Ovary (tissue), 9 donors: ENCODE measurements around the gene TIMP2. TPM values are rescaled to one million over a fixed set of nuclear protein-coding genes. Genes with fewer than 3 reads are reported as not detected.

Source experiments
- DNase-seq, 5 donors: peaks; one replicate each; pipeline ENCODE4 v3.0.0-alpha.2; 2019 to 2020
- H3K27ac ChIP-seq, 2 donors: fragments of 200-600 bp; one replicate each; pipeline versions ENCODE4 v1.5.1 to v1.8.0; 2019 to 2022
- H3K27me3 ChIP-seq: fragments of 200-600 bp; one replicate; pipeline ENCODE4 v1.8.0; 2022
- H3K36me3 ChIP-seq: fragments of 200-600 bp; sonication (generic); one replicate; pipeline ENCODE4 v1.5.1; 2019
- H3K4me1 ChIP-seq: one replicate; pipeline ENCODE4 v1.8.1; 2013; ENCODE audit warnings: mild to moderate bottlenecking, moderate library complexity; ENCODE audit not compliant: insufficient read depth
- H3K4me3 ChIP-seq: fragments of 200-600 bp; sonication (generic); one replicate; pipeline ENCODE4 v1.5.1; 2017
- H3K9me3 ChIP-seq, 2 donors: fragments of 200-600 bp in 1 of 2; sonication (generic) in 1 of 2; one replicate each; pipeline versions ENCODE4 v1.5.1 to v1.8.1; 2013 to 2019; ENCODE audit warnings: mild to moderate bottlenecking in 1 of 2, moderate library complexity in 1 of 2
- CTCF ChIP-seq, 3 donors: fragments of 450-650 bp in 2 of 3; fragments of 200-600 bp in 1 of 3; IDR thresholded peaks; one replicate each; pipeline versions ENCODE4 v1.5.1 to v1.8.0; 2016 to 2022; ENCODE audit warnings: antibody characterized with exemption in 3 of 3, mild to moderate bottlenecking in 1 of 3
- EP300 ChIP-seq: sonication (generic); formaldehyde crosslinking; IDR thresholded peaks from one replicate; pipeline ENCODE4 v1.6.1; 2017; ENCODE audit warnings: antibody characterized with exemption
- POLR2A ChIP-seq: fragments of 450-650 bp; IDR thresholded peaks from one replicate; pipeline ENCODE4 v1.6.1; 2017; ENCODE audit warnings: antibody characterized with exemption, mild to moderate bottlenecking, moderate library complexity
- WGBS, 3 donors: extraction: QIAGEN DNeasy Blood & Tissue Kit in 1 of 3; methylation state at CpG; one replicate each; pipeline versions ENCODE4 v1.1.5 to v1.1.7; 2013 to 2017; 5-methylcytosine and 5-hydroxymethylcytosine counted together
- intact Hi-C, 4 donors: fragments of 100-400 bp; cut with DNase I; formaldehyde crosslinking; loops; one replicate each; pipeline versions ENCODE4 v1.11.0 to v1.15.1; 2022 to 2023
- polyA plus RNA-seq, 2 donors: library from polyadenylated mRNA; stranded (reverse); fragments of 200-250 nt in 1 of 2; fragments of 350-450 nt in 1 of 2; fragmentation: Illumina TruSeq in 1 of 2; extraction: RNeasy Lipid Tissue Mini Kit (QIAGEN cat#74804) in 1 of 2; gene quantifications; one replicate each; pipeline ENCODE4 v1.2.3, GENCODE V29; 2013 to 2014
- total RNA-seq, 7 donors: library from RNA; depleted of rRNA in 2 of 7; stranded (reverse); fragments of >200 nt in 2 of 7; fragmentation: NEBNext Ultra II Directional in 3 of 7; extraction: Animal tissue kit (Norgen Biotek cat#: 25700) in 3 of 7; gene quantifications; one replicate each; pipeline versions ENCODE4 v1.1.0 to v1.2.4, GENCODE V29; 2016 to 2023
- donor health status: DM: no; HTN: no; CAD: no; lungs with moderate emphysema.
- donor health status: DM: no; HTN: no; CAD: no.
- donor health status: Bipolar disorder and iron deficiency.
- donor health status: DM: yes; HTN: yes; CAD: no.
- donor health status: DM: no; HTN: no; CAD: no.
- donor health status: DM: yes; HTN: yes; CAD: no.

The TIMP2 gene
- total and polyA plus RNA-seq, 9 donors, result 221 to 1,422 (median 693) TPM

DNA sequence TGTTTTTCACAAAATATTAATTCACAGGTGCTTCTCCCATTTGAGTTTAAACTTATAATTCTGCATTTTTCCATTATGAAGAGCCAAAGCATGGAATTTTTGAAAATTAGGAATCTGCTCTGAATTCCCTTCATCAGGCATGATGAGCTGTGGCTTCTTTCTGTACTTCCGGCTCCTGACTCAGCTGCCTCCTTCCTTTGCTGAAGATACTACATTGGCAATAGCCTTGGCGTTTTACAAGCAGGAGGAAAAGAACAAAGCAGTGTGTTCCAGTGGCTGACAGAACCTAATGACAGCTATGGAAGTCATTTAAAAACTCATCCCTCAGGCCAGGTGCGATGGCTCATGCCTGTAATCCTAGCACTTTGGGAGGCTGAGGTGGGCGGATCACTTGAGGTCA, 66.1 kb downstream of the TIMP2 start:
- no peak for DNase-seq
- no peaks in the 10 kb centered on the region for H3K27me3 ChIP-seq
- H3K4me3 ChIP-seq, result no peak overlapping the region
- WGBS, 3 donors, result 75 to 78% (median 77%) methylated on average over 4 of the region's 4 CpGs
- no peaks in the 10 kb centered on the region for H3K36me3 ChIP-seq
- TF ChIP-seq EP300, result no peak
- no peak for TF ChIP-seq POLR2A
- TF ChIP-seq CTCF (IDR thresholded peaks at IDR 0.05), result no peak
- H3K27ac ChIP-seq, result no peak overlapping the region
- H3K9me3 ChIP-seq, result no peaks in the 10 kb centered on the region
- intact Hi-C loops, result no loop called here
- peaks cover 2% of the 10 kb centered on the region for H3K4me1 ChIP-seq

- 88 to 92% (median 91%) methylated on average over 14 of the region's 14 CpGs for WGBS, 3 donors
- H3K4me1 ChIP-seq, result peaks cover 2% of the 10 kb centered on the region
- no peaks in the 10 kb centered on the region for H3K27me3 ChIP-seq
- H3K27ac ChIP-seq, result no peak overlapping the region
- TF ChIP-seq POLR2A, result no peak
- no peak for TF ChIP-seq EP300
- TF ChIP-seq CTCF (IDR thresholded peaks at IDR 0.05), result no peak
- DNase-seq, result no peak
- intact Hi-C loops, result no loop called here
- H3K36me3 ChIP-seq, result no peaks in the 10 kb centered on the region
- H3K9me3 ChIP-seq, result no peaks in the 10 kb centered on the region
- H3K4me3 ChIP-seq, result no peak overlapping the region
These were observed 67.9 kb downstream of the TIMP2 start for GRCh38 chr17:78857266-78857665.

DNA sequence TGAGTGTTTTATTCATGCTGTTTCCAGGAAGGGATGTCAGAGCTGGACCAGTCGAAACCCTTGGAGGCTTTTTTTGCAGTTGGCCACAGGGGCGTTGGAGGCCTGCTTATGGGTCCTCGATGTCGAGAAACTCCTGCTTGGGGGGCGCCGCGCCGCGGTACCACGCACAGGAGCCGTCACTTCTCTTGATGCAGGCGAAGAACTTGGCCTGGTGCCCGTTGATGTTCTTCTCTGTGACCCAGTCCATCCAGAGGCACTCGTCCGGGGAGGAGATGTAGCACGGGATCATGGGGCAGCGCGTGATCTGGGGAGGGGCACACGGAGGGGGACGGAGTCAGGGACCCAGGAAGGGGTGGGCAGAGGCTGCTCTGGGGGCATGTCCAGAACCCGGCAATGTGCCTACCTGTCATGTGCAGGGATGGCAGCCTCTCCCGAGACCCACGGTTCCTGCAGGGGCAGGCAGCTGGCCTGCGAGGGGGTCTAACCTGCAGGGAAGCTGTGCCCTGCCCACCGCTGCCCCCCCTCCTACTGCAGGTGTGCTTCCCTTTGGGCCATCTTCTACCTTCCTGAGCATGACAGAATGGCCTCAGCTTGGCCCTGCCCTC, 69.5 kb downstream of the TIMP2 start:
- H3K4me1 ChIP-seq, result no peaks in the 10 kb centered on the region
- no peaks in the 10 kb centered on the region for H3K27me3 ChIP-seq
- H3K4me3 ChIP-seq, result no peak overlapping the region
- H3K36me3 ChIP-seq, result no peaks in the 10 kb centered on the region
- TF ChIP-seq CTCF (IDR thresholded peaks at IDR 0.05) (no peak), POLR2A (no peak), EP300 (no peak)
- DNase-seq, result peak in 2 of 5 donors; percentile 52 to 53
- no peak overlapping the region for H3K27ac ChIP-seq
- 88 to 92% (median 90%) methylated on average over 21 to 25 of the region's 25 CpGs for WGBS, 3 donors
- intact Hi-C loops, result no loop called here
- H3K9me3 ChIP-seq, result no peaks in the 10 kb centered on the region

DNA sequence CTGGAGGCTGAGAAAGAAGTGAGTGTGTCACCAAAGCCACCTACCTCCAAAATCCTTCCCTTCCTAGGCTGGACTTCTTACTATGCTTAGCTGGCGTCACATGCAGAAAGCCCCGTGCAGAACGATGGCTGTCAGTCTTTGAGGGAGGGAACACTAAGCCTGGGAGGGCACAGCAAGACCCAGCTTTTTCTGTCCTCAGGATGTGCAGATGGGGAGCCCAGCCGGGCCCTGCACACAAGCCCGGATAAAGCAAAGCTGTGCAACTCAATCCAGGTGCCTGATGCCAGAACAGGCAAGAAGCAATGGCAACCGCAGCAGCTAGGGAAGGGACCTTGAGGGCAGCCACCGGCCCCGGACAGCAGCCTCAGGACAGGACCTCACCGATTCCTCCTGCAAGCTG, 70.7 kb downstream of the TIMP2 start:
- H3K27ac ChIP-seq, result no peak overlapping the region
- no peaks in the 10 kb centered on the region for H3K27me3 ChIP-seq
- TF ChIP-seq POLR2A, result no peak
- TF ChIP-seq CTCF (IDR thresholded peaks at IDR 0.05), result no peak
- no peak for TF ChIP-seq EP300
- no peaks in the 10 kb centered on the region for H3K9me3 ChIP-seq
- 67 to 84% (median 69%) methylated on average over 7 to 9 of the region's 9 CpGs for WGBS, 3 donors
- DNase-seq, result no peak
- no peaks in the 10 kb centered on the region for H3K36me3 ChIP-seq
- intact Hi-C loops, result no loop called here
- no peaks in the 10 kb centered on the region for H3K4me1 ChIP-seq
- no peak overlapping the region for H3K4me3 ChIP-seq
